Measurements from ENCODE around the gene GMCL2.

DNA sequence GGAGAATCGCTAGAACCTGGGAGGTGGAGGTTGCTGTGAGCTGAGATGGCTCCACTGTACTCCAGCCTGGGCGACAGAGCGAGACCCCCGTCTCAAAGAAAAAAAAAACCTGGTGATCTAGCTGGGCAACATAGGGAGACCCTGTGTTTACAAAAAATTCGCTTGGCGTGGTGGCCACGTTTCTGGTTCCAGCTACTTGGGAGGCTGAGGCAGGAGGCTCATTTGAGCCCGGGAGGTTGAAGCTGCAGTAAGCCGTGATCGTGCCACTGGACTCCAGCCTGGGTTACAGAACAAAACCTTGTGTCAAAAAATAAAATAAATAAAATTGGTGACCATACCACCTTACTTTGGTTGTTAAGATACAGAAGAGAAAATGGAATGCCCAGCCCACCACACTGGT, 15.4 kb upstream of the GMCL2 start:
- TF ChIP-seq, protein P1, sequence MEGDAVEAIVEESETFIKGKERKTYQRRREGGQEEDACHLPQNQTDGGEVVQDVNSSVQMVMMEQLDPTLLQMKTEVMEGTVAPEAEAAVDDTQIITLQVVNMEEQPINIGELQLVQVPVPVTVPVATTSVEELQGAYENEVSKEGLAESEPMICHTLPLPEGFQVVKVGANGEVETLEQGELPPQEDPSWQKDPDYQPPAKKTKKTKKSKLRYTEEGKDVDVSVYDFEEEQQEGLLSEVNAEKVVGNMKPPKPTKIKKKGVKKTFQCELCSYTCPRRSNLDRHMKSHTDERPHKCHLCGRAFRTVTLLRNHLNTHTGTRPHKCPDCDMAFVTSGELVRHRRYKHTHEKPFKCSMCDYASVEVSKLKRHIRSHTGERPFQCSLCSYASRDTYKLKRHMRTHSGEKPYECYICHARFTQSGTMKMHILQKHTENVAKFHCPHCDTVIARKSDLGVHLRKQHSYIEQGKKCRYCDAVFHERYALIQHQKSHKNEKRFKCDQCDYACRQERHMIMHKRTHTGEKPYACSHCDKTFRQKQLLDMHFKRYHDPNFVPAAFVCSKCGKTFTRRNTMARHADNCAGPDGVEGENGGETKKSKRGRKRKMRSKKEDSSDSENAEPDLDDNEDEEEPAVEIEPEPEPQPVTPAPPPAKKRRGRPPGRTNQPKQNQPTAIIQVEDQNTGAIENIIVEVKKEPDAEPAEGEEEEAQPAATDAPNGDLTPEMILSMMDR (conservative IDR thresholded peaks at IDR 0.05; ENCODE audit: low read length), result no peak
- no peak for TF ChIP-seq EZH2phosphoT487 (IDR thresholded peaks at IDR 0.05; ENCODE audit: borderline replicate concordance, low read depth, low read length)

Data from OCI-LY7 (cell line).